Measurements from ENCODE around the gene BICRAL. TPM values are rescaled to one million over a fixed set of nuclear protein-coding genes. Genes with fewer than 3 reads are reported as not detected.
"Not testable (repeated sequence)": the region's sequence is repeated elsewhere in the genome, so short reads cannot be mapped to it uniquely, and the experiment has no call there.

Gene BICRAL, protein sequence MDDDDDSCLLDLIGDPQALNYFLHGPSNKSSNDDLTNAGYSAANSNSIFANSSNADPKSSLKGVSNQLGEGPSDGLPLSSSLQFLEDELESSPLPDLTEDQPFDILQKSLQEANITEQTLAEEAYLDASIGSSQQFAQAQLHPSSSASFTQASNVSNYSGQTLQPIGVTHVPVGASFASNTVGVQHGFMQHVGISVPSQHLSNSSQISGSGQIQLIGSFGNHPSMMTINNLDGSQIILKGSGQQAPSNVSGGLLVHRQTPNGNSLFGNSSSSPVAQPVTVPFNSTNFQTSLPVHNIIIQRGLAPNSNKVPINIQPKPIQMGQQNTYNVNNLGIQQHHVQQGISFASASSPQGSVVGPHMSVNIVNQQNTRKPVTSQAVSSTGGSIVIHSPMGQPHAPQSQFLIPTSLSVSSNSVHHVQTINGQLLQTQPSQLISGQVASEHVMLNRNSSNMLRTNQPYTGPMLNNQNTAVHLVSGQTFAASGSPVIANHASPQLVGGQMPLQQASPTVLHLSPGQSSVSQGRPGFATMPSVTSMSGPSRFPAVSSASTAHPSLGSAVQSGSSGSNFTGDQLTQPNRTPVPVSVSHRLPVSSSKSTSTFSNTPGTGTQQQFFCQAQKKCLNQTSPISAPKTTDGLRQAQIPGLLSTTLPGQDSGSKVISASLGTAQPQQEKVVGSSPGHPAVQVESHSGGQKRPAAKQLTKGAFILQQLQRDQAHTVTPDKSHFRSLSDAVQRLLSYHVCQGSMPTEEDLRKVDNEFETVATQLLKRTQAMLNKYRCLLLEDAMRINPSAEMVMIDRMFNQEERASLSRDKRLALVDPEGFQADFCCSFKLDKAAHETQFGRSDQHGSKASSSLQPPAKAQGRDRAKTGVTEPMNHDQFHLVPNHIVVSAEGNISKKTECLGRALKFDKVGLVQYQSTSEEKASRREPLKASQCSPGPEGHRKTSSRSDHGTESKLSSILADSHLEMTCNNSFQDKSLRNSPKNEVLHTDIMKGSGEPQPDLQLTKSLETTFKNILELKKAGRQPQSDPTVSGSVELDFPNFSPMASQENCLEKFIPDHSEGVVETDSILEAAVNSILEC
- 4.4 and 4.8 TPM in 2 replicates for total RNA-seq (2014; rRNA removed; shearing (Covaris generic))

DNA sequence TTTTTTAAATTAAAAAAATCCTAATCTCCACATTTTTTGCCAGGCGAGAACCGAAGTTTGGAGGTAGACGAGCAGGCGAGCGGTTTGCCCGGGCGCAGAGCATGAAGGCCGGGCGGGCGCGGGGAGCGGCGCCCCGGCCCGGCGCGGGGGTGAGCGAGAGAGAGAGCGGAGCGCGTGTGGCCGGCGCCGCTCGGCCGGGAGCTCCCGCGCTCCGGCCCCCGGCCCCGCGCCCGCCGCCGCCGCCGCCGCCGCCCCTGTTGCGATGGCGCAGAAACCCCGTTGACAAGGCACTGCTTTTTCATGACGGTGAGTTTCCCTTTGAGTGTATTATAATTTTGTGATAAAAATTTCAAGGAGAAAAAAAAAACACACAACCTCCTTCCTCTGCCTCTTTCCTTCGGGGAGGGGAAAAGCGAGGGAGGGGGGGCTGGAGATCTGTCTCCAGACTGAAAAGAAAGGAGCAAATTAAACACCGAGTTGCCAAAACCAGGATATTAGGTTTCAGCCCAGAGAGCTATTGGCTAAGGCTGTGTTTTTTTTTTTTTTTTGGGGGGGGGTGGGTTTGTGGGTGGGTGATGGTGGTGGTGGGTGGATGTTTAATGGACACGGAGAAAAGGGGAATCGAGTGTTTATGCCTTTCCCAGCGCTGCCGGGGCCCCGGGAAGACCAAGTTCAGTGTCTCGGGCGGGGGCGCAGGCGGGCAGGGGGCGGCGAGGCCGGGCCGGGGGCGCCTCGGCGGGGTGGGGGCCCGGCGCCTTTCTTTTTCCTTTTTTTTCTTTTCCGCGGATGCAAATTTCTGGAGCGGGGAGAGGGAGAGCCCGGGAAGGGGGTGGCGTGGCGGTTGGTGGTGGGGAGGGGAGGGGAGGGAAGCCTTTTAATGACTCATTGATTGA is at the start of gene BICRAL:
BICRAL (plus strand) TSS at position 257 of the 893 bp plus-strand sequence. CDS start 39,971 bp downstream, outside the sequence.
- Histone ChIP-seq H3K36me3 (no peaks in the 10 kb centered on the region), H3K4me3 (peak within 1 kb of the TSS; percentile 86), H3K9me3 (replicated peaks) (no peaks in the 10 kb centered on the region), H3K27ac (peak within 1 kb of the TSS; percentile 97), H3K27me3 (no peaks in the 10 kb centered on the region), H3K4me1 (peaks cover 4% of the 10 kb centered on the region; the same call in 1 of the 2 replicates)
- peak; percentile 60 to 84 for DNase-seq

DNA sequence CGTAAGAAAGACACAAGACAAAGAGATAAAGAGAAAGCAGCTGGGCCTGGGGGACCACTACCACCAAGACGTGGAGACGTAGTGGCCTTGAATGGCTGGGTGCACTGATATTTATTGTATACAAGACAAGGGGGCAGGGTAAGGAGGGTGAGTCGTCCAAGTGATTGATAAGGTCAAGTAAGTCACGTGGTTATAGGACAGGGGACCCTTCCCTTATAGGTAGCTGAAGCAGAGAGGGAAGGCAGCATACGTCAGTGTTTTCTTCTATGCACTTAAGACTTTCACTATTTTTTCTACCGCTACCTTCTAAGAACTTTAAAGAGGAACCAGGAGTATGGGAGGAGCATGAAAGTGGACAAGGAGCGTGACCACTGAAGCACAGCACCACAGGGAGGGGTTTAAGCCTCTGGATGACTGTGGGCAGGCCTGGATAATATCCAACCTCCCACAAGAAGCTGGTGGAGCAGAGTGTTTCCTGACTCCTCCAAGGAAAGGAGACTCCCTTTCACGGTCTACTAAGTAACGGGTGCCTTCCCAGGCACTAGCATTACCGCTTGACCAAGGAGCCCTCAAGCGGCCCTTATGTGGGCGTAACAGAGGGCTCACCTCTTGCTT is 47.9 kb upstream of the BICRAL start:
- not testable (repeated sequence) for H3K4me1 ChIP-seq; H3K27ac ChIP-seq; H3K4me3 ChIP-seq; H3K36me3 ChIP-seq; DNase-seq; H3K27me3 ChIP-seq; H3K9me3 ChIP-seq (replicated peaks)

DNA sequence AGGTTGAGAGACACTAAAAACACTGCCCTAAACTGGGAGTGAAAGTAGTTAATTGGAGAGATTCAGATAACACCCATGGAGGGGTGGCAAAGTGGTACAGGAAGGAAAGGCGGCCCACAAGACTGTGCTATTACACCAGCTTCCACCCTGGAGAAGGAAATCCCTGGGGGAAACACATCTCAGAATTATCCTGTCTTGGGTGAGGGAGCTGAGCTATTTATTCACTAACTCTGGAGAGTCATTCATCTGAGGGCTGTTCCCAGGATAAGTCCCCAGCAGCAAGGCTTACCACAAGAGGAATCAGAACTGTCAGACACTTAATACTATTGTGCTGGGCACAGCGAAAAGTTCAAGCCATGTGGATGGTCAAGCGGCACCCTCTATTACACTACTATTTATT is 45.9 kb upstream of the BICRAL start:
- Histone ChIP-seq H3K4me3 (no peak overlapping the region), H3K27ac (no peak overlapping the region), H3K4me1 (no peaks in the 10 kb centered on the region), H3K27me3 (no peaks in the 10 kb centered on the region), H3K36me3 (no peaks in the 10 kb centered on the region), H3K9me3 (replicated peaks) (no peaks in the 10 kb centered on the region)
- DNase-seq: no peak

DNA sequence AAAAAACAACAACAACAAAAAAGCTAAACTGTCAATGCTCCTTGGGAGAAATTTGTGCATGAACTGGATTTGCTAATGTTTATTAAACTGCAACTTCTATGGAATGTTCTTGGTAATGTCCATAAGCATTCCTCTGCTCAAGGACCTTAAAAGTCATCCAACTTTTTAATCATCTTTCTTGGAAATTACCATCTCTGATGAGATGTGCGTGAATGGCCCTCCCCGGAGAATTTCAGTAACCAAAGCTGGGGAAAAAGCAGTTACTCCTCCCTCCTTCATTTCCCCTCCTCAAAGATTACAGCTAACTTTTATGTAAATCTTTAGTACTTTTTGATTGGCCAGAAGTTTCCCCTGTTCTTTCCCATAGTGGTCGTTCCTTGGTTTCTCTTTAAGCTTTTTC is 41.1 kb upstream of the BICRAL start:
- Histone ChIP-seq H3K27ac (no peak overlapping the region), H3K4me1 (peaks cover 7% of the 10 kb centered on the region), H3K9me3 (replicated peaks) (no peaks in the 10 kb centered on the region), H3K36me3 (0 out of 2 replicates have a peak, but pooled peaks cover 4% of the 10 kb centered on the region), H3K27me3 (no peaks in the 10 kb centered on the region), H3K4me3 (no peak overlapping the region)
- DNase-seq: no peak

DNA sequence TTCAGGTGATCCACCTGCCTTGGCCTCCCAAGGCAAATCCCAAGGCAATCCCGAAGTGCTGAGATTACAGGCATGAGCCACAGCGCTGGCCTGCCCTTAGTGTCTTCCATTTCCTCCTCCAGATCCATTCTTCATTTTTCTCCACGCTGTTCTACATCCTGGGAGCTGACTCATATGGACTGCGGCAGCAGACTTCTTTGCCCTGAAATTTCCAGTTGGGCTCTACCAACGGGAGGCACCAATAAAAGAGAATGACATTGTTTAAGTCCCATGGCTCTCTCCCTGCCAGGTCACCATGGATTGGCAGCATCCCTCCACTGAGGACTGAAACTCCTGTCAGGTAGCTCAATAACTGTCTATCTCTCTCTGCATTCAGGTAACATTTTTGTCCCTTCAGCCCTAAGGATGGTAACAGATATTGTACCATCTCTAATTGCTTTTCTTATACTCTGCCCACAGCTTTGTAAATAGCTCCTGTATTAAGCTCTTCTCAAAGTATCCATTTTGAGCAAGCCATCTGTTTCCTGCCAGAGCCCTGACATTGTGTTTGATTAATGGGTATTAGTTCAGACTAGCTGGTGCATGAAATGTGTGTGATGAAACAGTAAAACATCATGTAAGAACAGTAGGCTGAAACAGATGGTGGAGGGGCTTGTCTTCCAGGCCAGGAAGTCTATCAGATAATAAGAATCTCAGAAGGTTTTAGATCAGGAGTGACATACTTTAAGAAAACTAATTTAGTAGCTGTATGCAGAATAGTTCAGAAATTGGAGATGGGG is 39.5 kb upstream of the BICRAL start:
- DNase-seq: no peak
- H3K27ac ChIP-seq: no peak overlapping the region

DNA sequence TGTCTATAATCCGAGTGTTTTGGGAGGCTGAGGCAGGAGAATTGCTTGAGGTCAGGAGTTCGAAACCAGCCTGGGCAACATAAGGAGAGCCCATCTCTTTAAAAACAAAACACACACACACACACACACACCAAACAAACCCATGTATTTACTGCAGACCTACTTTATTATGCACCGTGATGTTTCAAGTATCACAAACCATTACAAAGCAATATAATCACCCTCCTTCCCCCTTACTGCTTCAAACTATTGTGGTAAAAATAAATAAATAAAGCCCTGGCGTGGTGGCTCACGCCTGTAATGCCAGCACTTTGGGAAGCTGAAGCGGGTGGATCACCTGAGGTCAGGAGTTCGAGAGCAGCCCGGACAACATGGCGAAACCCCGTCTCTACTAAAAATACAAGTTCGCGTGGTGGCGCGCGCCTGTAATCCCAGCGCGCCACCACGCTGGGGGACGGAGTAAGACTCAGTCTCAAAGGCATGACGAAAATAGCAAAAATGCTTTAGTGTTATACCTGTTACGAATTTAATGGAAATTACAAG is 37.4 kb upstream of the BICRAL start:
- Histone ChIP-seq H3K9me3 (replicated peaks) (no peaks in the 10 kb centered on the region), H3K27me3 (no peaks in the 10 kb centered on the region), H3K36me3 (0 out of 2 replicates have a peak, but pooled peaks cover 5% of the 10 kb centered on the region), H3K27ac (no peak overlapping the region), H3K4me3 (peak overlapping the region; percentile 99), H3K4me1 (peaks cover 7% of the 10 kb centered on the region)
- DNase-seq: no peak

More for the DNA sequence above, 39.5 kb upstream of the BICRAL start:
- peaks cover 7% of the 10 kb centered on the region for H3K4me1 ChIP-seq
- H3K4me3 ChIP-seq: no peak overlapping the region
- H3K27me3 ChIP-seq: no peaks in the 10 kb centered on the region
- 0 out of 2 replicates have a peak, but pooled peaks cover 5% of the 10 kb centered on the region for H3K36me3 ChIP-seq
- H3K9me3 ChIP-seq (replicated peaks): no peaks in the 10 kb centered on the region

DNA sequence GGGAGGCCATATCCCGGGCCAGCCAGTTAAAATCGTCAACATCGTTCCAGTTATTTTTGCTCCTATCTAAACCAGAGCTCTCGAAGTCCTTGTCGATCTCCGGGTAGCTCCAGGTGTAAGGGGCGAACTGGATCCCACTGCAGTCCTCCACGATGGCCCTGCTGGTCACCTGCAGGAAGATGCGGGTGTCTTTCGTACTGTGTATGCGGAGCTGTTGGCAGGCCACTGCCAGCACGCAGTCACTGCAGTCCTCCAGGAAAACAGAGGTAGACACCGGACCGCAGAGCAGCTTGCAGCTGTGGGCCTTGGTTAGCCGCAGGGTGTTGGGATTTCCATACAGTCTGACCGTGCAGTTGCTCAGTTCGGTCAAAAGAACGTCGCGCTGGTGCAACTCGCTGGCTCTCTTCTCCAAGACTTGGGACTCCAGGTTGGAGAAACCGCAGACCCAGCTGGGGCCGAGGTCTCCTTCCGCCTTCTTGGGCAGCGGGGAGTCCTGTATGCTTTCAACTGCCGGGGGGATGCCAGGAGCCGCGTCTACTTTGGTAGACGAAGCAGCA is 36.7 kb upstream of the BICRAL start:
- peaks cover 7% of the 10 kb centered on the region for H3K4me1 ChIP-seq
- no peaks in the 10 kb centered on the region for H3K9me3 ChIP-seq (replicated peaks)
- 0 out of 2 replicates have a peak, but pooled peaks cover 5% of the 10 kb centered on the region for H3K36me3 ChIP-seq
- DNase-seq: peak; percentile 87
- H3K27ac ChIP-seq: peak overlapping the region; percentile 95
- H3K27me3 ChIP-seq: no peaks in the 10 kb centered on the region
- H3K4me3 ChIP-seq: peak overlapping the region; percentile 99

DNA sequence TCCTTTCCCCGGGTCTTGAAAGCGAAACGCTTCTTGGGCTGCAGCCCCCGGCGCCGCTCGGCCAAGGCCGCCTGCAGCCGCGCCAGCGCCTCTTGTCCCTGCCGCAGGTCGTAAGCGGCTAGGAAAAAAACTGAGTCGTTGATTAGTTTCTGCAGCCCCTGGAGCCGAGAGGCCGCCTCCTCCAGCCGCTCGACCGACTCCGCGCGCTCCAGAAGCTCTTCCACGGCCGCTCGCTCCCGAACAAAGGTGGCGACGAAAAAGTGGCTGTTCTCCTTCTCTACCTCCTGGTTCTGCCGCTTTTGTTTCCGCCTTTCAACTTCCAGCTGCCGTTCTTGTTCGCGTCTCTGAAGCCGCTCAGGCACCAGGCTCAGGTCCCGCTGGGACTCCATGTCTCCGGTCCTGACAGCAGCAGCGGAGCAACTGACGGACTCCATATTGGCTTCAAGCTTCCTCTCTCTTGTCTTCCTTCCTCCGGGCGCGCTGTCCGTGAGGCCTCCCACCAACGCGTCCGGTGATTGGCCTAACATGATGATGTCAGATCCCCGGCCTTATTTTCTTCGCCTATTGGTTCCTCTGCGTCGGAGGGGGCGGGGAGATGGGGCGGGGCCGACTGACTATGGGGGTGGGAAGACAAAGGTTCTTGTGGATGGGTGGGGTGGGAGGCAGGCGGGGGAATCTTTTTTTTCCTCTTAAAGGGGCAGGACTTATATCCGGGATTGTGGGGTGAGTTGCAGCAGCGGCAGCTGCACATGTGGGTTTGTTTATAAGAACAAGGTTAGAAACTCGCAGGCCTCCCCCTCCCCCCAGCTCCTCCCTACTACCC is 36.0 kb upstream of the BICRAL start, which contains the start of gene TBCC:
TBCC (minus strand) TSS at position 464 of the 823 bp plus-strand sequence; CDS start at position 434, 30 bp downstream.
- peaks cover 7% of the 10 kb centered on the region for H3K4me1 ChIP-seq
- peak within 1 kb of the TSS; percentile 99 for H3K4me3 ChIP-seq
- H3K27ac ChIP-seq: peak within 1 kb of the TSS; percentile 95
- no peaks in the 10 kb centered on the region for H3K9me3 ChIP-seq (replicated peaks)
- 0 out of 2 replicates have a peak, but pooled peaks cover 5% of the 10 kb centered on the region for H3K36me3 ChIP-seq
- H3K27me3 ChIP-seq: no peaks in the 10 kb centered on the region
- DNase-seq: peak; percentile 96 to 99

DNA sequence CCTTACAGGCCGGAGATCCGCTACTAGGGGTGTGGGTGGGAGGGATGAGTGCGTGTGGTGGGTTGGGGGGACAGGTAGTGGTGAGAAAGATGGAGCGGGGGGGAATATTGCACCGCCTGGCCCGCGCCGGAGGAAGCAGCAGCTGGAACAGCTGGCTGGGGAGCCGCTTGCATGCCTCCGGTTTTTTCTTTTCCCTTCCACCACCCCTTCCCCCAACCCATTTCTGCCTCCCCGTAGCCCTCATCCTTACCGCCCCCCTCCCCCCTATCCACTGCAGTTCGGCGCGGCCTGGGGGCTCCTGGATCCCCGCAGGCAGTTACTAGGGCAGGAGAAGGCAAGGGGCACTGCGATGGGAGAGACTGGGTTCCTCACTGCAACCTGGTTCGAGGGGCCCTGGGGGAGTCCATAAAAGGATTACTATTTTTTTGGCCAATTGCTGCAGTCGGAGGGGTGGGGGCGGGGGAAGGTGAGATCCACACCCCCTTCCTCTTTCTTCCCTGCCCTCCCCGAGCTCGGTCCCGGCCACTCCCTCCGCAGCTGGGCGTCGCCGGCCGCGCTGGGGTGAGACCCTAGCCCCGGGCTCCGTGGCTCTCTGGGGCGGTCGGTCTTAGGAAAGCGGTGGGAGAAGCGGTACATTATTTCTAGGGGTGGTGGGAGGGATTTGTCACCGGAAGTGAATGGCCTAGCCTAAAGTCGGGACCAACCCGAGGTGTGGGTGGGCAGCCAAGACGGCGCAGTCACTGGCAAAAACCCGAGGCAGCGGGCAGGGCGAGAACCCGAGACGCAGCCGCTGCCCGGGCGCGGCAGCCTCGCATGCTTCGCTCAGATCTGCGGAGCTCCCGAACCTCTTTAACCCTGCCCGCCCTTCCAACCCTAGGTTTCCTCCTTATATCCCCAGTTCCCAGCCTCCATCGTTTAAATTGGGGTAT is 35.1 kb upstream of the BICRAL start:
- H3K4me3 ChIP-seq: peak overlapping the region; percentile 99
- H3K36me3 ChIP-seq: 0 out of 2 replicates have a peak, but pooled peaks cover 5% of the 10 kb centered on the region
- peak overlapping the region; percentile 95 for H3K27ac ChIP-seq
- DNase-seq: peak; percentile 91 to 94
- no peaks in the 10 kb centered on the region for H3K9me3 ChIP-seq (replicated peaks)
- H3K27me3 ChIP-seq: no peaks in the 10 kb centered on the region
- H3K4me1 ChIP-seq: peaks cover 7% of the 10 kb centered on the region

DNA sequence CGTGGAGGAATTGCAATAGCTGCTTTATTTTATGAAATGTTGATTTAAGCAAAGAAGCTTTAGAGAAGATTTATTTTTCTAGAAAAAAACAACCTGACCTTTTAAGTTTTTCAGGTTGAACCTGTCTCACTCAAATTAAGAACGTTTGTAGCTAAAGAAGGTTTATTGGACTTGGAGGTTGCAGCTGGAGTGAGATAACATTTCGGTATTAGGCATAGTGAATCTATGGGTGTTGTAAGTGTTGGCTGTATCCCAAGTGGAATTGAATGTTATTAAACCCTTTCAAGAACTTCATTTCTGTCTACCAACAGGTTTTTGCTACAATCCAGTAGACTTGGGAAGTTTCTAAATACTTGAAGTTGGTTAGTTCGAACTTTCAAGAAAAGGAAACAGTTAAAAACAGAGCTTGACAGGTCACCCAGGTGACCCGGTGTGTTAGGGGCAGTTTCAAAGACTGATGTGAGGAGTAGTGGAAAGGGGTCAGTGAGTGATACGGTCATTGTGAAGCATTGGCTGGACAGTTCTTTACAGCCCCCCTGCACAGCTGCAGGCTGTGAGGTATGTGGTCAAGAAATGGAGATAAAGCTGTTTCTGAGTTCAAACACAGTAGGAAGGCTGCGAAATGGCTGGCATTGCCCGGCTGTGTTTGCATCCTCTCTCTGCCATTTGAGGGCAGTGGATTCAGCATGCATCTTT is 33.5 kb upstream of the BICRAL start:
- peaks cover 7% of the 10 kb centered on the region for H3K4me1 ChIP-seq
- H3K9me3 ChIP-seq (replicated peaks): no peaks in the 10 kb centered on the region
- H3K4me3 ChIP-seq: peak overlapping the region; percentile 99
- H3K27me3 ChIP-seq: no peaks in the 10 kb centered on the region
- no peak for DNase-seq
- no peak overlapping the region for H3K27ac ChIP-seq
- H3K36me3 ChIP-seq: 0 out of 2 replicates have a peak, but pooled peaks cover 5% of the 10 kb centered on the region

All from SJCRH30 (cell line).